Cardiac septum (tissue), 1 donor: ENCODE data around the gene TNFAIP8. TPM values are rescaled to one million over a fixed set of nuclear protein-coding genes. Genes with fewer than 3 reads are reported as not detected.

ENCODE experiments used
- DNase-seq: peaks from one replicate; pipeline ENCODE4 v3.0.0-alpha.2; 2020; ENCODE audit warnings: low spot score
- intact Hi-C: fragments of 100-400 bp; cut with DNase I; formaldehyde crosslinking; loops from one replicate; pipeline ENCODE4 v1.14.0; 2022
- total RNA-seq: library from RNA; stranded (reverse); fragmentation: NEBNext Ultra II Directional; extraction: Animal tissue kit (Norgen Biotek cat#: 25700); gene quantifications from one replicate; pipeline ENCODE4 v1.2.1, GENCODE V29; 2021
- donor health status: DM: no; HTN: no; CAD: no.

TNFAIP8 gene
- total RNA-seq, 1 donor from 2014 or later, result 2.6 TPM

DNA sequence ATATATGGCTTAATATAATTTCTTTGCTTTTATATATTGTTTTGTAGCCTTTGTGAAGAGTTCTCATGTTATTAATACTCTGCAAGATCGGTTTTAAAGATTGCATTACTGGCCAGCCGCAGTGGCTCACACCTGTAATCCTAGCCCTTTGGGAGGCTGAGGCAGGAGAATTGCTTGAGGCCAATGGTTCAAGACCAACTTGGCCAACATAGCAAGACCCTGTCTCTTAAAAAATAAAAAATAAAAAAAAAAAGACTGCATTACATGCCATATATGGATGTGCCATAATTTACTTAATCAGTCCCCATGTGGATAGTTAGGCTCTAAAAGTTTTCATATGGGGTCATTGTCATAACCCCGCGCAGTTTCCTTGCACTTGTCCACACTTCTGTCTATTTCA lies 31.0 kb upstream of the TNFAIP8 start:
- no peak for DNase-seq
- intact Hi-C loops, result loop anchor here (5.0 kb wide), 3 partner anchors 38 to 87 kb away; no protein-coding TSS in a partner anchor

DNA sequence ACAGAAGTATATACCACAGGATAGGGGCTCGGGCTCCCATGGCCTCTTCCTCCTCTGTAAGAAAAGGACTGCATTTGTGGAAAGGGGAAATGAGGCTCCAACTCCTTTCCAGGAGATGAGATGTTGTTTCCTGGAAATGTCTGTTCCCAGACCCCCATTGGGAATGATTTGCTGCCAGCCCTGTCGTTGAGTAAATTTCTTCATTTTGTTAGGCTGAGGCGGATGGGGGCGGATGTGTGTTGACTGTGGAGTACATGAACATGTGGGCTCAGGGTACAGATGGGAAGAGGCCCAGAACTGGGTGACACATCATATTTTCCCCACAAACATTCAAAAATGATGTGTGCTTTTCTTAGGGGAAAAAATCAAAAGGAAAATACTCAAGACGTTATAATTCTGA lies 28.8 kb upstream of the TNFAIP8 start:
- no peak for DNase-seq
- intact Hi-C loops, result no loop called here

DNA sequence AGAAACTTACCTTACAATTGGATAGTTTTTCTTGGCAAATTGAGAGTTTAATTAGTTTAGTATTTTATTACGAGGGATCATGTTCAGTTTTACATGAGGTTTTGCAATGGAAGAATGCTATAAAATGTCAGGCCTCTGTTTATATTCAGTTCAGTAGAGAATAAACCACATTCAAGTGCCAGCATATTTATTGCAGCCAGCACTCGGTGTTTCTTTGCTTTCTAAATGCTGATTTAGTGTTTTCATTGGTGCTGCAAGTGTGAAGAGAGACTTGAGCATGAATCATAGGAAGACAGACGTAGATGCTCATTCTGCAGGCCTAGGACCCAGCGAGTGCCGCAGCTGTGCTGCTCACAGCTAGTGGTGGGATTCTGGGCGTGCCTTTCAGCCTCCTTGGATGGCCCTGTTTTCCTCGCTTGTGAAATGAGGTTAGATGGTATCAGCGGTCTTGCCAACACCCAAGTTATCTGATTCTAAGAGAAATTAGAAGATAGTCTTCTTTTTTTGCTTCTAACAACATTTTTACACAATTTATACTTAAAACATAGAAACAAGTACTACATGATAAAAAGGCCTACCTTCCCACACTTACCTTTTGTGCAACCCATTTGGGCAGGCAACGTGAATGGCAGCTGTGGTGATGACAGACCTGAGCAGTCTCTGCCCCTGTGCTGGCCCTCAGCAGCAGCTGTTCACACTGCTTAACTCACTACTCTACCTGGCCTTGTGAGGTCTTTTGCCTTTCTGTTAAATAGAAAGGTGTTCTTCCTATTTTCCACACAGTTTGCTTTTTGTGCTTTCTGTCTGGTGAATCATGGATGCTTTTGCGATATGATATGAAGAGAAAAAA lies 26.8 kb upstream of the TNFAIP8 start:
- intact Hi-C loops, result no loop called here

DNA sequence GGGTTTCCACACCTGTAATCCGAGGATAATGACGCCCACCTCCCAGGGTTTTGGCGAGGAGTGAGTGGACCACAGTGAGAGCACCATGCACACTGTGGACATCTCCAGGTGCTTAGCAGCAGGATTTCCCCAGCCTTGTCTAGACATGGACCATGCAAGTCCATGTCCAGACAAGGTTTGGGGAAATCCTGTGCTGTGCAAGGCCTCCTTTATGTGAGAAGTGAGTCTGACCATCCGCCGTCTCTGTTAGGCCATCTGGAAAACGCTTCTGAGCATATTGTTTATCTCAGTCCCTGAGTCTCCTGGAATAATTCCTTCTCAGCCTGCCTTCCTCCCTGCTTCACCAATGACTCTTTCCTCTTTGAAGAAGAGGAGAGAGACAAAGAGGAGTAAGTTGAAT lies 26.2 kb upstream of the TNFAIP8 start:
- intact Hi-C loops, result no loop called here

More for the DNA sequence above, 26.8 kb upstream of the TNFAIP8 start:
- DNase-seq, result no peak

DNA sequence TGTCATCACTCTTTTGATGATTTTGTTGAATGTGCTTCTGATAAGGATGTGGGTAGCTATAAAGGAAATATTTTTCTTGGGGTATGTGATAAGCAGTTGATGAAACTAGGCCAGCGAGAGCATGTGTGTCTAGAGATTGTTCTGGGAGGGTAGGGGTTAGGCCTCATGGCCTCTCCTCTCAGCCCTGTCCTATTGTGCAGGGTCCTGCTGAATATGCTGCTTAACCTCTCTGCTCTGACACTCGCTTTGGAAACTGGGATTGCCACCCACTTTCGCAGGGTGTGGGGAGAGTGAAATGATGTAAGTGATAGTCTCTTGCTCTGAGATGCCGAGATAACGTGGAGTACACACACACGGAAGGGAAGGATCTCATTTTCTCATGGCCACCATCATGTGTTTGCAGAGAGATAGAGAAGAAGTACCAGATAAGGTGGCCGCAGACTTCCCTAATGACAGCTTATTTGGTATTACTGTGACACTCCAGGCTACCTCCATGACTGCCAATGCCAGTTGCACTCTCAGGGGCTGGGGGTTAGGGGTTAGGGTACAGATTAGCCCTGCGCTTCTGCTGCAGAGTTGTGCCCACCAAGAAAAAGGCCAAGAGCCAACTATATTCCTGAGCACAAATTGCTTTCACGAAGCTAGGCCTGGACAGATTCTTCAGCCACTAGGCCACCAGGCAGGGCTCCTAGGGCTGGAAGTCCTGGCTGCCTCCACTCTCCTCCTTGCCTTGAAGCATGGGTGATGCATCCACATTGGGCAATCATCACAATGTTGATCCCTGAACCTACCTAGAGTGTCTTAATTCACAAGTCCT lies 25.2 kb upstream of the TNFAIP8 start:
- intact Hi-C loops, result no loop called here
- no peak for DNase-seq

More for the DNA sequence above, 26.2 kb upstream of the TNFAIP8 start:
- DNase-seq, result no peak

DNA sequence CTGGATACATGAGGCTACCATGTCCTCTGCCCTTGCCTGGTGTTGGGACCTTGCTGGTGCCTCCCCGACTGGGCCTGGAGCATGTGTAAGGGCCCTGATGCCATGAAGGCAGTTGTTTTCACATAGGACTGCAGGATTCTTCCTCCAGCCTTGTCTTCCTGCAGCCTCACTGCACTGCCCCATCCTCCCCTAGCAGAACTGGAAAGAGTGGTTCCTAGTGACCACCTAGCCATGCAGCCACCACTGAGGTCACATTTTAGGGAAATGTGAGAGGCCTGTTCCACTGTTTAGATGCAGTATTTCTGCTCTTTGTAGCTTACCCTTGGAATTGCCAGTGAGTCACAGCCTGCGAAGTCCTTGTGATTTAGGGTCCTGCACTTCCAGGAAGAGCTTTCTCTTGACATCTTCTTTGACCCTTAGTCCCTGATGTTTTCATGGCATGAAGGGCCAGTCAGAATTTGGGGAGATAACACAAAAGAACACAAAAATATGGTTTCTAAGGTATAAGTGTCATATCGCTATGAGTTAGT lies 24.2 kb upstream of the TNFAIP8 start:
- intact Hi-C loops, result no loop called here

DNA sequence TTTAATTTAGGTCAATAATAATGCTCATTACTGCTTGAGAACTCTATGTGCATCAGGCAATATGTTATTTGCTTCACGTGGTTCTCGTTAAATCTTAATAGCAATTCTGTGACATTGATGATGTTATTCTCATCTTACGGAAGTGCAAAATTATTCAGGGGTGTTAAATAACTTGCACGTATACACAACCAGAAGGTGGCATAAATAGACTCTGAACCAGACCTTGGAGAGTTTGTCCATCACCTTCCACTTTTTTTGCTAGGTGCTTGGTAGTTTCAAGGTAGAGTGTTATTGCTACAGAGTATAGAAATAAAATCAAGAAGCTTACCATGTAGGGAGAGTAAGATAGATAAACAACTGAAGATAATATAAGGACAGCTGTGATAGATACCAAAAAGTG lies 23.6 kb upstream of the TNFAIP8 start:
- intact Hi-C loops, result no loop called here
- DNase-seq, result no peak

More for the DNA sequence above, 24.2 kb upstream of the TNFAIP8 start:
- no peak for DNase-seq

DNA sequence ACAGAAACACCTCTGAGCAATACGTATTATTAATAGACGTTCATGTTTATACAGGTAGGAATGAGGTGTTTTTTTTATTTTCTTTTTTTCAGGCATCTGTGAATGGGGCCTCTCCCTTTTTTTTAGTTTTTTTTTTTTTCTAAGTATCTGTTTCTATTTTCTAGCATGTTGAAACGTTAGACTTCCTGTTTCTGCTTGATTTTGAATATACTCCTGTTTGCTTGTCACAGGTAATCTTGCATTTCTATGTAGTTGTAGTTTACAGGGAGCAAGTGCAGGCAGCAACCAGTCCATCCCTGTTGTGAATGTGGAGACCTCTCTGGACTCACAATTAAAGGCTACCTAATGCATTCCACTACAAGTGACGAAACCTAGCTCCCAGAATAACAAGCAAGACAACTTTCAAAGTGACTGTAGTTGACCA lies 22.8 kb upstream of the TNFAIP8 start:
- intact Hi-C loops, result no loop called here
- DNase-seq, result no peak

DNA sequence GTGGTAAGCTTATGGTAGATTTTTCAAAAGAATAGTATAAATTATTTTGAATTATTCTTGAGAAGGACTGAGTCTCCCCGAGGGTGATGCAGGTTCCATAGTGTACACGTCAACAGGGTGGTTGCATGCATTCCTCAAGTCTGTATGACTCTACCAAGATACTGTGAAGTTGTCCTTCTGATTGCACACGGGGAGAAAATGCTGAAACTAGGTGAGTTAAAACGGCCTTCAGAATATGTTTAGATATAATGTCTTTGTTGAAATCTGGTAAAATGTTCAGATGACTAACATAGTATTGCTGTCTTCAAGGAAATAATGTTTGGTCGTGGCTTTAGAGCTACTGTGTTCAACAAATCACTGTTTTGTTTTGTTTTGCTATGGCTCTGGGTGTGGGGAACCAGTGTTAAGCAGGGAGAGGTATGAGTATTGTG lies 22.4 kb upstream of the TNFAIP8 start:
- intact Hi-C loops, result no loop called here
- DNase-seq, result no peak

DNA sequence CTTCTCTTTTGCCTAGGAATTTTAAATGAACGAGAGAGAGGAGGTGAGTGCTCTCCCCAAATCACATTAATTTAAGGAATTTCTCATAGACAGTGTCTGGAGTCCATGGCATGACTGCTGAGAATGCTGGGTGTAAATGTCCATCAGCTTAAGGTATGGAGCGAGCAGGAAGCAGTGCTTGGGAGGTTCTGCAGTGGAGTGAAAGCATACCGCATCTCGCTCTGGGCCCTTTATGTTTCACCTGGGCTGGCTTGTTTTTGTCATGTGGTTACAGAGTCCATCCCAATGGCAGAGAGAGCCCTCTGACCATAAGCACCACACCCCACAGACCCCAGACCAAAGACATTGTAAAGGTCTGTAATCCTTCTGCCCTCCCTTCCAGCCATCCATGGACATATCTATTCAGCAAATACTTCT lies 20.6 kb upstream of the TNFAIP8 start:
- DNase-seq, result no peak
- intact Hi-C loops, result loop anchor here (5.0 kb wide), 2 partner anchors 68 to 77 kb away; no protein-coding TSS in a partner anchor

DNA sequence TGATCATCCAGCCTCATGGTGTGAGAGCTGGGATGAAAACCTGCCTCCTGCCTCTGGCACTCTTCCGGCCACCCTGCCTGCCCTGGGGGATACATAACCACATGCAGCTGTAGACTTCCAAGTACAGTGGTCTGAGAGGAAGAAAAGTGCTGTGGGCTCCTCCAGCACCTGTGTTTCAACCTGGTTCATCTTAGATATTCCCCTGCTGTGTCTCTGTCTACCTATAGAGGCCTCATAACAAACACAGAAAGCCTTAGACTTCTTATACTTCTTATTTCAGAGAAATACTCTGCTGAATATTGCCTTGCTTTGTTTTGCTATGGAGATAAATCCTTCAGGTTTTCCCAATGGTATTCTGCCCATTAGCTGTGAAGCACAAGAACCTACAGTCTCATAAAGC lies 19.6 kb upstream of the TNFAIP8 start:
- intact Hi-C loops, result loop anchor here (5.0 kb wide), 2 partner anchors 69 to 76 kb away; no protein-coding TSS in a partner anchor
- DNase-seq, result no peak

DNA sequence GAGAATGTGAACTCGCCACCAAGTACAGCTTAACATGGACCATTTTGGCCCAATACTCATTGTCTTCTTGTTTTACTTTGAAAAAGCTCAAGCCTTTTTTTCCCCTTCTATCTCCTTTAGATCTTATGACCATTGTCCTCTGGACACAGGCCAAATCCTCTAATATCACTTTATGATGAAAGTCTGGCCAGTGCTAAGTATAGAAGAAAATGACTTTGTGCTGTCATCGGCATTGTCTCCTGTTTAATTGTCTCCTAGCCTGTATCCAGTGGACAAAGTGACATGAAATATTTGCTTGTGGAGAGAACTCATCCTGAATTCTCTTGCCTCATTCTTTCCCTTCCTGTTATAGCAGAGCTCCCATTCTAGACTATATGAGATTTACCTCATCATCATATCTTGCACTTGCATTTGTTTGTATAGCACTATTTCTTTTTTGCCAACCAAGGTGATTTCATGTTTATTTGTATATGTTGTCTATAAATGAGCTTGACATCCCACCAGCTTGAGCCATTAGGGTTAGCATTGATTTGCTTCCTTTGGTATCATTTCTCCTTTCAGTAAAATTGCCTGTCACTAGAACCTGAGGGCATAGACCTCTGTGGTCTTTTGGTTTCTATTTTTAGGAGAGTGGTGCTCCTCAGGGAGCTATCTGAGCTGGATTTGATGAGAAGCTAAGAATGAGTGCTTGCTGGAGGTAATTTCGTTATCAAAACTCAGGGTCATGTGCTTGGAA lies 18.8 kb upstream of the TNFAIP8 start:
- no peak for DNase-seq
- intact Hi-C loops, result loop anchor here (5.0 kb wide), 2 partner anchors 70 to 75 kb away; no protein-coding TSS in a partner anchor

DNA sequence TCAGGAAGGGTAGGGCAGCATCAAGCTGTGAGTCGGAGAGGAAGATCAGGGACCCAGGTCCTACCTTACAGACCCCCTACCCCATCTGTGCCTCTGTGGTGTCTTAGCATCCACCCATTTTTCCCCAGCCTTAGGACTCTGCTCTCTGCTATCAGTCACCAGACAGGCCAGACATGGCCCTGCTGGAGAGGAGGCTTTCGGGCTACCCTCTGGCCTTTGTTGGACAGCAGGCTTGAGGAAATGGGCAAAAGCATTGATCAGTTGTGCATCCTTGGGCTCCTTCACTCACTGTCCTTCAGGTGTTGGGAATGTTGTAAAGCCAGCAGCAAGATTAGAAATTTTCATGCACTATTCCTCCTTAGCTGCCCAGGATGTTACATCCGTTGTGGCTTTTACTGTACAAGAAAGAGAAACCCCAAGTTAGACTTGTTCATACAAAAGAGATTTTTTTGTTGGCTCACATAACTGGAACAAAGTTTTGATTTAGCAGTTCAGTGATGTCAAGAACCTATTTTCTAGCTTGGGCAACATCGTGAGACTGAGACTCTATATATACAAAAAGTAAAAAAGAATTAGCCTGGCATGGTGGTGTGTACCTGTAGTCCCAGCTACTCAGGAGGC lies 17.4 kb upstream of the TNFAIP8 start:
- intact Hi-C loops, result loop anchor here (5.0 kb wide), 2 partner anchors 71 to 74 kb away; no protein-coding TSS in a partner anchor
- DNase-seq, result no peak

DNA sequence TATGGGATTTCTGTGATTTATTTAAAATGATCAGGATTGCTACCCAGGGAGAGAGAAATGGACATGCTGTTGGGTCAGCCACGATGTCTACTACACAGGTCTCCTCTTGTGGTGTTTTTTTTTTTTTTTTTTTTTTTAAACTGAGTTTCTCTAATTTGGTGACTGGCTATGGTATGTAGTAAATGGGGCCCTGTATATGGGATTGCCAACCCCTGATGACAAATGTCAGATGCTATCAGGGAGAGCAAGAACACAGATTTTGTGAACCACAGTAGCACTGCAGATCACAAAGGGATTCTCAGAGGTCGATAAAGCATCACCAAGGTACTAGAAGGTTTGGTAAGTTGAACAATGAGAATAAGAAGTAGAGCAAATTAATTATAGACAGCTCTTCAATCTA lies 16.5 kb upstream of the TNFAIP8 start:
- DNase-seq, result no peak
- intact Hi-C loops, result loop anchor here (5.0 kb wide), 2 partner anchors 72 to 73 kb away; no protein-coding TSS in a partner anchor

DNA sequence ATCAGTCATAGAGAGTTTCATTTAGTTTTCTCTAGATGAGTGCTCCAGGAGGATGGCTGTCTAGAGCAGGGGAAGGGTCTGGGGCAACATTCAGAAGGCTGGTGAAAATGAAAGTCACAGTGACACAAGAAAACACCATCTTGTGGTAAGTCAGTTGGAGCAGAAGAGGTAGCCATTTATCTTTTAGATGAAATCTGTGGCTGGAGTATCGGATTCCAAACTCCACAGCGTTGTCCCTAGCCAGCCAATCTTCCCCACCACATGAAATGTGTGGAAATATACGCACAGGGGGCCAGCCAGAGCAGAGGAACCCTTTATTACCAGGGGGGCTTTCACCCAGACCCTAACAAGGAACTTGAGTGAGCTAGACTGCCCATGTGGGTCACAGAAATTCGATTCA lies 15.9 kb upstream of the TNFAIP8 start:
- intact Hi-C loops, result loop anchor here (5.0 kb wide), 2 partner anchors 72 to 73 kb away; no protein-coding TSS in a partner anchor
- DNase-seq, result no peak

DNA sequence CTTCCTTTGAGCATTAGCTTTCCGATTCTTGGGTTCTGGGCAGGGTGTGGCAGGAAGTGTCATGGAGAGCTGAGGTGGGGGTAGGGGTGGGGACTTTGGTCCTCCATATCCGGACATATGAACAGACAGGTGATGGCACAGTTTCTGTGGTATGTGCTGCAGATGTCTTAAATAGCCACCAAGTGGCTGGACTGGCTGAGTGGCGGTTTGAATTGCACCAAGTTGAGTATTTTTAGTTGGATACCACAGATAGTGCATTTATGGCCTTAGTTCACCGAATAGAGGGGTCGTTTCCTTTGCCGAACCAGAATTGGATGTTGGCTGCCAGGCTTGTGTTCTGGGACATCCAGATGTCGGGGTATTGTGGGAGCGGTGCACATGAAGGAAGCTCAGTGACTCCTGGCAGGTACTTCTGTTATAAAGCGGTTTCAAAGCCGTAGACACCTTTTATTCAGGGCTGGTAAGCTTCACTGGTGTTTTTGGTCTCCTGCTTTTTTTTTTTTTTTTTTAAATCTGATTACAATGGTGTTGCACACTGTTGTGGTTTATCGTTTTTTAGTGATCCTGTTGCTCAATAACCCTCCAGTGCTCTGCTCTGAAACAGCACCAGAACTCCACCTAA lies 15.1 kb upstream of the TNFAIP8 start:
- intact Hi-C loops, result no loop called here
- DNase-seq, result no peak

DNA sequence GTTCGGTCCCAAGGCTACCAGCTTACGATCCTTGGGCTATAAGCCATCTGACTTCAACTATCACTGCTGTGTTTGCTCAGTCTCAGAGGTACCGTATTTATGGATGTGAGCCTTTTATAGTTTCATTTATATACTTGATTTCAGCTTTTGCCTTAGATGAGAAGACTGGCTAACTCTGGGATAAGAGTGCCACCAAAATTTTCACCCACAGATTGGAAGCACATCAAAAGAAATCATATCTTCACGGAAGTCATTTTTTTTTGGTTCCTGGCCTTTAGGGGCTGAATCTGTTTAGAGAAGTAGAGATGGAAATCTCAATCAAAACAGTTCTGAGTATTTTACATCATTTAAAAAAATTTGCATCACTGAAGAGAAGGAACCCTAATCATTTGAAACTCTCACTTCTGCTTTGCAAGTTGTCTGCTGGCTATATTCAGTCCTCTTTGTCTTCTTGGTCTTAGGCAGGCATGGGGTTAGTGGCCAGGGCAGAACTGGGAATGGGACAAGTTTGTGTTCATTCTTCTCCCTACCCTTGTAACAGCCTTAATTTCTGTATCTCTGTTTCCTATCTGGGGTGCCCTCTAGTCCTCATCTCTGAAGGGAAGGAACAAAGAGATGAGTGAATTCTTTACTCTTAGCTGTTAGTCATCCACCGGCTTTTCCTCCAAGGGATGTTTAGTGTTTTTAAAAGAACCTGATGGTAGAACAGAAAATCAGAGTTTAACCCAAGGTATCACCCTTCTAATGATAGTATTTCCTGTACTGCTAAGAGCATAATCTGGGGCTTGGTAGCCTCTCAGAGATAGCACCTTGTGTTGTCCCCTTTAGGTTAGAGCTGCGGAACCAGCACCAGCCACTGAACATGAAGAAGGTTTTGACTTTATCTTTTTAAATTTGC lies 14.1 kb upstream of the TNFAIP8 start:
- intact Hi-C loops, result no loop called here
- DNase-seq, result no peak
